ENCODE results near the gene NSL1.
"Not testable (repeated sequence)": the region's sequence is repeated elsewhere in the genome, so short reads cannot be mapped to it uniquely, and the experiment has no call there.

The NSL1 gene

DNA sequence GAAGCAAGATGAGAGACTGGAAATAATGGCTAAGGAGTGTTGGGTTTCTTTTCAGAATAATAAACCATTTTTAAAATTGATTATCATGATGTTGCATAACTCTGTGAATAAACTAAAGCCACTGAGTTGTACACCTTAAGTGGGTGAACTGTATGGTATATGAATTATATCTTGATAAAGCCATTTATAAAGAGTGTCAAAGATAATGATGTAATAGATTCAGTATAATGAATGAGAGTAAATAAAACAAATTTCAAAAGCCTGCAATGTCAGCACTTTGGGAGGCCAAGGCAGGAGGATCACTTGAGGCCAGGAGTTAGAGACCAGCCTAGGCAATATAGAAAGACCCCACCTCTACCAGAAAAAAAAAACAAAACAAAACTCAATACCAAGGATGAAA is 16.3 kb downstream of the NSL1 start:
- no peak for DNase-seq (ENCODE audit: low read depth)
- no peak overlapping the region for H3K4me3 ChIP-seq (ENCODE audit: low read depth, low read length)
- TF ChIP-seq, protein P1, sequence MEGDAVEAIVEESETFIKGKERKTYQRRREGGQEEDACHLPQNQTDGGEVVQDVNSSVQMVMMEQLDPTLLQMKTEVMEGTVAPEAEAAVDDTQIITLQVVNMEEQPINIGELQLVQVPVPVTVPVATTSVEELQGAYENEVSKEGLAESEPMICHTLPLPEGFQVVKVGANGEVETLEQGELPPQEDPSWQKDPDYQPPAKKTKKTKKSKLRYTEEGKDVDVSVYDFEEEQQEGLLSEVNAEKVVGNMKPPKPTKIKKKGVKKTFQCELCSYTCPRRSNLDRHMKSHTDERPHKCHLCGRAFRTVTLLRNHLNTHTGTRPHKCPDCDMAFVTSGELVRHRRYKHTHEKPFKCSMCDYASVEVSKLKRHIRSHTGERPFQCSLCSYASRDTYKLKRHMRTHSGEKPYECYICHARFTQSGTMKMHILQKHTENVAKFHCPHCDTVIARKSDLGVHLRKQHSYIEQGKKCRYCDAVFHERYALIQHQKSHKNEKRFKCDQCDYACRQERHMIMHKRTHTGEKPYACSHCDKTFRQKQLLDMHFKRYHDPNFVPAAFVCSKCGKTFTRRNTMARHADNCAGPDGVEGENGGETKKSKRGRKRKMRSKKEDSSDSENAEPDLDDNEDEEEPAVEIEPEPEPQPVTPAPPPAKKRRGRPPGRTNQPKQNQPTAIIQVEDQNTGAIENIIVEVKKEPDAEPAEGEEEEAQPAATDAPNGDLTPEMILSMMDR (conservative IDR thresholded peaks at IDR 0.05; ENCODE audit: low read depth, low read length), result no peak

DNA sequence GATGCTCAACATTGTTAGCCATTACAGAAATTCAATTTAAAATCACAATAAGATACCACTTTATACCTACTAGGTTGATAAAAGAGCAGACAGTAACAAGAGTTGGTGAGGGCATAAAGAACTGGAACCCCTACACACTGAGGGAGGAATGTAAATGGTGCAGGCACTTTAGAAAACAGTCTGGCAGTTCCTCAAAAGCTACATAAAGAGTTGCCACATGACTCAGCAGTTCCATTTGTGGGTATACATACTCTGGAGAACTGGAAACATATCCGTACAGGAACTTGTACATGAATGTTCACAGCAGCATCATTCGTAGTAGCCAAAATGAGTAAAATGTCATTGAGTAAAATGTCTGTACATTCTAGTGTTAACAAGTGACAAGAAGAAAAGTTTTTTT is 17.0 kb downstream of the NSL1 start:
- peak; percentile 52 for DNase-seq (ENCODE audit: low read depth)

DNA sequence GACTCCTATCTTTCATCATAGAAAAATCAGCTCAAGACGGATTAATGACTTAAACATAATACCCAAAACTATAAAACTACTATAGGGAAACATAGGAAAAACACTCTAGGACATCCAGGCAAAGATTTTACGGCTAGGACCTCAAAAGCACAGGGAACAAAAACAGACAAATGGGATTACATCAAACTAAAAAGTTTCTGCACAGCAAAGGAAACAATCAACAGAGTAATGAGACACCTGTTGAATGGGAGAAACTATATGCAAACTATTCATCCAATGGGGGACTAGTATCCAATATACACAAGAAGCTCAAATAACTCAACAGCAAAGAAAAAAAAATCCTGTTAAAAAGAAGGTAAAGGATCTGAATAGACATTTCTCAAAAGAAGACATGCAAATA is 18.6 kb downstream of the NSL1 start:
- TF ChIP-seq, protein P1 (conservative IDR thresholded peaks at IDR 0.05; ENCODE audit: low read depth, low read length), result no peak
- DNase-seq (ENCODE audit: low read depth), result no peak
- H3K4me3 ChIP-seq (ENCODE audit: low read depth, low read length), result no peak overlapping the region

More for the DNA sequence above, 17.0 kb downstream of the NSL1 start:
- TF ChIP-seq, protein P1 (conservative IDR thresholded peaks at IDR 0.05; ENCODE audit: low read depth, low read length), result no peak
- H3K4me3 ChIP-seq (ENCODE audit: low read depth, low read length), result no peak overlapping the region

DNA sequence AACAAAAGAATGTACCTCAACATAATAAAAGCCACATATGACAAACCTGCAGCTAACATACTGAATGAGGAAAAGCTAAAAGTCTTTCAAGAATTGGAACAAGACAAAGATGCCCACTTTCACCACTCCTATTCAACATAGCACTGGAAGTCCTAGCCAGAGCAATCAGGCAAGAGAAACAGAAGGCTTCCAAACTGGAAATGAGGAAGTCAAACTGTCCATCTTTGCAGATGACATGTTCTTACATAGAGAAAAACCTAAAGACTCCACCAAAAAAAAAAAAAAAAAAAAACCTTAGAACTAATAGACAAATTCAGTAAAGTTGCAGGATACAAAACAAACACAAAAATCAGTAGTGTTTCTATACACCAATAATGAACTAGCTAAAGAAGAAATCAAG is 20.2 kb downstream of the NSL1 start:
- no peak for DNase-seq (ENCODE audit: low read depth)
- TF ChIP-seq, protein P1 (conservative IDR thresholded peaks at IDR 0.05; ENCODE audit: low read depth, low read length), result no peak
- no peak overlapping the region for H3K4me3 ChIP-seq (ENCODE audit: low read depth, low read length)

DNA sequence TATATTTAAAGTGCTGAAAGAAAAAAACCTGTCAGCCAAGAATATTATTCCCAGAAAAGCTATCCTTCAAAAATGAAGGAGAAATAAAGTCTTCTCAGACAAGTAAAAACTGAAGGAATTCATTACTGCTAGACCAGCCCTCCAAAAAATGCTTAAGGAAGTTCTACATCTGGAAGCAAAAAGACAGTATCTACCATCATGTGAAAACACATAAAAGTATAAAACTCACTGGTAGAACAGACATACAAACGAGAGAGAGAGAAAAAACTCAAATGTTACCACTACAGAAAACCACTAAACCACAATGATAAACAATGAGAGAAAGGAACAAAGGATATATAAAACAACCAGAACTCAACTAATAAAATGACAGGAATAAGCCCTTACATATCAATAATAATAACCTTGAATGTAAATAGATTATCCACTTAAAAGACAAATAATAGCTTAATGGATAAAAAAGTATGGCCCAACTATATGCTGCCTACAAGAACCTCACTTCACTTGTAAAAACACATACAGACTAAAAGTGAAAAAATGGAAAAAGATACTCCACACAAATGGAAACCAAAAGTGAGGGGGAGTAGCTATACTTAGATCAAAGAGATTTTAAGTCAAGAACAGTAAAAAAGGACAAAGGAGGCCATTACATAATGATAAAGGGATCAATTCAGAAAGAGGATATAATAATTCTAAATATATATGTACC is 22.0 kb downstream of the NSL1 start:
- TF ChIP-seq, protein P1 (conservative IDR thresholded peaks at IDR 0.05; ENCODE audit: low read depth, low read length), result no peak
- no peak for DNase-seq (ENCODE audit: low read depth)
- no peak overlapping the region for H3K4me3 ChIP-seq (ENCODE audit: low read depth, low read length)

DNA sequence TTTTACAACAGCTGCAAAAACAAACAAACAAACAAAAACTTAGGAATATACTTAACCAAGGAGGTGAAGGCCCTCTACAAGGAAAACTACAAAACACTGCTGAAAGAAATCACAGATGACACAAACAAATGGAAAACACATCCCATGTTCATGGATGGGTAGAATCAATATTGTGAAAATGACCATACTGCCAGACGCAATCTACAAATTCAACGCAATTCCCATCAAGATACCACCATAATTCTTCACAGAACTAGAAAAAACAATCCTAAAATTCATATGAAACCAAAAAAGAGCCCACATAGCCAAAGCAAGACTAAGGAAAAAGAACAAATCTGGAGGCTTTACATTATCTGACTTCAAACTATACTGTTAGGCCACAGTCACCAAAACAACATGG is 24.8 kb downstream of the NSL1 start:
- not testable (repeated sequence) for DNase-seq (ENCODE audit: low read depth); H3K4me3 ChIP-seq (ENCODE audit: low read depth, low read length)

DNA sequence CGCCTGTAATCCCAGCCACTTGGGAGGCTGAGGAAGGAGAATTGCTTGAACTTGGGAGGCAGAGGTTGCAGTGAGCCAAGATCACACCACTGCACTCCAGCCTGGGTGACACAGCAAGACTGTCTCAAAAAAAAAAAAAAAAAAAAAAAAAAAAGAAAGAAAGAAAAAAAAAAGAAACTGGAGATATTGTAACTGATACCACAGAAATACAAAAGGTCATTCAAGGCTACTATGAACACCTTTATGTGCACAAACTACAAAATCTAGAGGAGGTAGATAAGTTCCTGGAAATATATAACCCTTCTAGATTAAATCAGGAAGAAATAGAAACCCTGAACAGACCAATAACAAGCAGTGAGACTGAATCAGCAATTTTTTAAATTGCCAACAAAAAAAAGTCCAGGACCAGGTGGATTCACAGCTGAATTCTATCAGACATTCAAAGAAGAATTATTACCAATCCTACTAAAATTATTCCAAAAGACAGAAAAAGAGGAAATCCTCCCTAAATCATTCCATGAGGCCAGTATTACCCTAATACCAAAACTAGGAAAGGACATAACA is 26.8 kb downstream of the NSL1 start:
- not testable (repeated sequence) for H3K4me3 ChIP-seq (ENCODE audit: low read depth, low read length); DNase-seq (ENCODE audit: low read depth)

DNA sequence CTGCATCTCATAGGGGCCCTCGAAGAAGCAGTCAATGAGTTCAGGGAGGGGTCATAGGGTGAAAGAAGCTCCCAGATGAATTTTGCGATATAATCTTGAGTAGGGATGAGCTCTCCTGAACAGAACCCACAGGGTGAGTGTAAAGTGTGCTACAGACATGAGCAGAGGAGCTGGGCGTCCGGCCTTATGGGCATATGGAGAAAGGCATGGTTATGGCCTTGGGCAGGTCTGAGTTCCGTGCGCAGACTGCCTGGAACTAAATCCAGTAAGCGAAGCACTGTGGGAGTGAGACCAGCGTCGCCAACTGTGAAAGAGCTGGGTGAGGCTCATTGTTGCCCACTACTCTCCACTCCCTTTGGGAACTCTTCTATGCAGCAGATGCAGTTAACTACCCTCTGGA is 28.7 kb downstream of the NSL1 start:
- TF ChIP-seq, protein P1 (conservative IDR thresholded peaks at IDR 0.05; ENCODE audit: low read depth, low read length), result no peak
- DNase-seq (ENCODE audit: low read depth), result no peak
- no peak overlapping the region for H3K4me3 ChIP-seq (ENCODE audit: low read depth, low read length)
